ENCODE results near the gene GRK5.
A peak's percentile ranks its signal among the peaks of the same experiment; 100 is the strongest.

The GRK5 gene

GRCh38 chr10:119401671-119402395, 194.5 kb downstream of the GRK5 start:
- no peak overlapping the region for H3K4me3 ChIP-seq (replicated peaks; ENCODE audit: low read depth, low read length)
- TF ChIP-seq CTCF (IDR thresholded peaks at IDR 0.05; ENCODE audit: low read depth, low read length, missing control alignments) = no peak
- DNase-seq (ENCODE audit: extremely low read depth, low read depth) = peak; percentile 97

GRCh38 chr10:119403921-119404320, 196.6 kb downstream of the GRK5 start:
- no peak for DNase-seq (ENCODE audit: extremely low read depth, low read depth)
- TF ChIP-seq CTCF (IDR thresholded peaks at IDR 0.05; ENCODE audit: low read depth, low read length, missing control alignments) = no peak
- no peak overlapping the region for H3K4me3 ChIP-seq (replicated peaks; ENCODE audit: low read depth, low read length)

GRCh38 chr10:119404719-119405519, 197.5 kb downstream of the GRK5 start:
- no peak for DNase-seq (ENCODE audit: extremely low read depth, low read depth)
- no peak for TF ChIP-seq CTCF (IDR thresholded peaks at IDR 0.05; ENCODE audit: low read depth, low read length, missing control alignments)
- H3K4me3 ChIP-seq (replicated peaks; ENCODE audit: low read depth, low read length) = no peak overlapping the region

GRCh38 chr10:119405520-119405807, 198.1 kb downstream of the GRK5 start:
- DNase-seq (ENCODE audit: extremely low read depth, low read depth) = no peak
- no peak overlapping the region for H3K4me3 ChIP-seq (replicated peaks; ENCODE audit: low read depth, low read length)
- TF ChIP-seq CTCF (IDR thresholded peaks at IDR 0.05; ENCODE audit: low read depth, low read length, missing control alignments) = no peak

- DNase-seq (ENCODE audit: extremely low read depth, low read depth) = no peak
- H3K4me3 ChIP-seq (replicated peaks; ENCODE audit: low read depth, low read length) = no peak overlapping the region
- TF ChIP-seq CTCF (IDR thresholded peaks at IDR 0.05; ENCODE audit: low read depth, low read length, missing control alignments) = no peak
Measured at GRCh38 chr10:119406137-119406536, 198.8 kb downstream of the GRK5 start.

- TF ChIP-seq CTCF (IDR thresholded peaks at IDR 0.05; ENCODE audit: low read depth, low read length, missing control alignments) = no peak
- H3K4me3 ChIP-seq (replicated peaks; ENCODE audit: low read depth, low read length) = no peak overlapping the region
- DNase-seq (ENCODE audit: extremely low read depth, low read depth) = no peak
Measured at GRCh38 chr10:119406601-119407253, 199.4 kb downstream of the GRK5 start.
